Sigmoid colon (tissue), 4 donors: ENCODE results near the gene GLDC.

Experiments used
- CTCF ChIP-seq, 4 experiments: fragments of 450-650 bp in 3 of 4; fragments of 200-600 bp in 1 of 4; IDR thresholded peaks; one replicate each; pipeline ENCODE4 v1.5.1; 2016 to 2019; ENCODE audit warnings: antibody characterized with exemption in 4 of 4, mild to moderate bottlenecking in 3 of 4, moderate library complexity in 2 of 4
- POLR2A ChIP-seq, 2 donors: fragments of 450-650 bp; IDR thresholded peaks; one replicate each; pipeline ENCODE4 v1.6.1; 2016; ENCODE audit warnings: antibody characterized with exemption in 2 of 2, mild to moderate bottlenecking in 2 of 2, moderate library complexity in 2 of 2
- POLR2AphosphoS5 ChIP-seq, 4 donors: sonication (generic); formaldehyde crosslinking; IDR thresholded peaks; one replicate each; pipeline ENCODE4 v1.6.1; 2017; ENCODE audit warnings: antibody characterized with exemption in 4 of 4

- TF ChIP-seq CTCF (IDR thresholded peaks at IDR 0.05): no peak
- no peak for TF ChIP-seq POLR2AphosphoS5 (IDR thresholded peaks at IDR 0.05)
- TF ChIP-seq POLR2A (IDR thresholded peaks at IDR 0.05): no peak
These were observed 52.7 kb downstream of the GLDC start for GRCh38 chr9:6592791-6593190.
